Spleen (tissue), 11 donors: ENCODE data around the gene C6orf47. TPM values are rescaled to one million over a fixed set of nuclear protein-coding genes. Genes with fewer than 3 reads are reported as not detected.

ENCODE experiments used
- DNase-seq: peaks from one replicate; pipeline ENCODE4 v3.0.0-alpha.2; 2020
- H3K27ac ChIP-seq, 8 donors: fragments of 200-600 bp; sonication (generic) in 7 of 8; 1 replicate in 4 of 8; 2 replicates in 4 of 8; pipeline versions ENCODE4 v1.5.0 to v1.8.0; 2016 to 2021; ENCODE audit warnings: inconsistent platforms in 4 of 8, mild to moderate bottlenecking in 4 of 8, moderate library complexity in 1 of 8
- H3K27me3 ChIP-seq, 7 donors: fragments of 200-600 bp; sonication (generic) in 6 of 7; replicated peaks in 1 of 7; 1 replicate in 4 of 7; 2 replicates in 3 of 7; pipeline versions ENCODE4 v1.5.0 to v1.8.0; 2016 to 2021; ENCODE audit warnings: inconsistent platforms in 3 of 7, mild to moderate bottlenecking in 1 of 7
- H3K36me3 ChIP-seq, 6 donors: fragments of 200-600 bp; sonication (generic) in 5 of 6; 1 replicate in 4 of 6; 2 replicates in 2 of 6; pipeline versions ENCODE4 v1.5.0 to v1.8.0; 2016 to 2021; ENCODE audit warnings: inconsistent platforms in 2 of 6
- H3K4me1 ChIP-seq, 6 donors: fragments of 200-600 bp; sonication (generic) in 5 of 6; 1 replicate in 3 of 6; 2 replicates in 3 of 6; pipeline versions ENCODE4 v1.5.0 to v1.8.0; 2016 to 2021; ENCODE audit warnings: inconsistent platforms in 3 of 6
- H3K4me3 ChIP-seq, 8 donors: fragments of 200-600 bp; sonication (generic) in 7 of 8; 1 replicate in 4 of 8; 2 replicates in 4 of 8; pipeline versions ENCODE4 v1.5.0 to v1.8.0; 2016 to 2021; ENCODE audit warnings: inconsistent platforms in 4 of 8, mild to moderate bottlenecking in 4 of 8, moderate library complexity in 2 of 8
- H3K9me3 ChIP-seq, 8 donors: fragments of 200-600 bp; sonication (generic) in 7 of 8; 1 replicate in 4 of 8; 2 replicates in 4 of 8; pipeline versions ENCODE4 v1.5.0 to v1.8.0; 2016 to 2021; ENCODE audit warnings: inconsistent platforms in 4 of 8
- POLR2A ChIP-seq, 3 donors: fragments of 450-650 bp; IDR thresholded peaks; one replicate each; pipeline ENCODE4 v1.5.1; 2017; ENCODE audit warnings: antibody characterized with exemption in 3 of 3, mild to moderate bottlenecking in 1 of 3
- POLR2AphosphoS5 ChIP-seq, 3 donors: sonication (generic); formaldehyde crosslinking; IDR thresholded peaks; one replicate each; pipeline ENCODE4 v1.5.1; 2017; ENCODE audit warnings: antibody characterized with exemption in 3 of 3
- WGBS, 5 donors: extraction: QIAGEN DNeasy Blood & Tissue Kit in 3 of 5; methylation state at CpG; one replicate each; pipeline versions ENCODE4 v1.1.5 to v1.1.7; 2013 to 2018; 5-methylcytosine and 5-hydroxymethylcytosine counted together
- intact Hi-C: fragments of 100-400 bp; cut with DNase I; formaldehyde crosslinking; loops from one replicate; pipeline ENCODE4 v1.15.0; 2023; ENCODE audit warnings: low total_unique reads
- polyA plus RNA-seq, 3 donors: library from polyadenylated mRNA; stranded (reverse); fragments of 200-250 nt; gene quantifications; one replicate each; pipeline ENCODE4 v1.2.1, GENCODE V29; 2013
- total RNA-seq, 7 donors: library from RNA; depleted of rRNA in 3 of 7; stranded (reverse); fragments of >200 nt in 3 of 7; fragmentation: NEBNext Ultra II Directional in 4 of 7; extraction: Animal tissue kit (Norgen Biotek cat#: 25700) in 4 of 7; gene quantifications; one replicate each; pipeline versions ENCODE4 v1.1.0 to v1.2.1, GENCODE V29; 2016 to 2021
- TF ChIP-seq, protein P1 (sequence below), 11 experiments: fragments of 200-600 bp in 7 of 11; fragments of 450-650 bp in 4 of 11; sonication (generic) in 4 of 11; IDR thresholded peaks in 8 of 11; conservative IDR thresholded peaks in 3 of 11; 1 replicate in 7 of 11; 2 replicates in 4 of 11; pipeline versions ENCODE4 v1.4.0 to v1.8.0; 2016 to 2021; ENCODE audit warnings: antibody characterized with exemption in 11 of 11, inconsistent platforms in 4 of 11, mild to moderate bottlenecking in 1 of 11
- donor health status: healthy with polysubstance abuse.
- donor health status: DM: no; HTN: no; CAD: no; lungs with moderate emphysema.
- donor health status: DM: no; HTN: no; CAD: no.
- donor health status: Bipolar disorder and iron deficiency.
- donor health status: healthy.
- donor health status: DM: no; HTN: no; CAD: no.
- donor health status: DM: yes; HTN: yes; CAD: no.

Gene C6orf47
- total and polyA plus RNA-seq, 10 donors: 12.2 to 37.4 (median 26.6) TPM

DNA sequence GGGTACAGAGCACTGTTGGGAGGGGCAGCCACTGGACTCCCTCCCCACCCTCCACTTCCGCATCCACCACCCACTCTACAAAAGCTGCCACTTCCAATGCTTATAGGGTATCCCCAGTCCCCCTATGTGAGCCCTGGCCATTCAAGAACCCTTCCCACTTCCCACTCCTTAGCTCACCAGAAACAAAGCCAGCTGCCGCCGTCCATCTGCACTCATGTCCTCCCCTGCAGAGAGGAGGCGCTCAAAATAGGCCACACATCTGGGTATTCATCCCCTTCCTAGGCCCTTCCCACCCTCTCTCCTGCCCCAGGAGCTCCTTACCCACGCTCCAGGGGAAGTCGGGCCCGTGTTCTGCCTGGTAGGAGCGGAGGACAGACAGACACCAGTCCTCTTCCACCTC lies 26.7 kb upstream of the C6orf47 start:
- H3K27ac ChIP-seq: peak overlapping the region in 1 of 8 donors; percentile 3
- peaks cover 0 to 29% (median 15%) of the 10 kb centered on the region in 6 donors for H3K4me1 ChIP-seq
- intact Hi-C loops: no loop called here
- WGBS, 5 donors: 86 to 94% (median 92%) methylated on average over 8 of the region's 8 CpGs
- H3K4me3 ChIP-seq: no peak overlapping the region
- DNase-seq: no peak
- TF ChIP-seq, protein P1, sequence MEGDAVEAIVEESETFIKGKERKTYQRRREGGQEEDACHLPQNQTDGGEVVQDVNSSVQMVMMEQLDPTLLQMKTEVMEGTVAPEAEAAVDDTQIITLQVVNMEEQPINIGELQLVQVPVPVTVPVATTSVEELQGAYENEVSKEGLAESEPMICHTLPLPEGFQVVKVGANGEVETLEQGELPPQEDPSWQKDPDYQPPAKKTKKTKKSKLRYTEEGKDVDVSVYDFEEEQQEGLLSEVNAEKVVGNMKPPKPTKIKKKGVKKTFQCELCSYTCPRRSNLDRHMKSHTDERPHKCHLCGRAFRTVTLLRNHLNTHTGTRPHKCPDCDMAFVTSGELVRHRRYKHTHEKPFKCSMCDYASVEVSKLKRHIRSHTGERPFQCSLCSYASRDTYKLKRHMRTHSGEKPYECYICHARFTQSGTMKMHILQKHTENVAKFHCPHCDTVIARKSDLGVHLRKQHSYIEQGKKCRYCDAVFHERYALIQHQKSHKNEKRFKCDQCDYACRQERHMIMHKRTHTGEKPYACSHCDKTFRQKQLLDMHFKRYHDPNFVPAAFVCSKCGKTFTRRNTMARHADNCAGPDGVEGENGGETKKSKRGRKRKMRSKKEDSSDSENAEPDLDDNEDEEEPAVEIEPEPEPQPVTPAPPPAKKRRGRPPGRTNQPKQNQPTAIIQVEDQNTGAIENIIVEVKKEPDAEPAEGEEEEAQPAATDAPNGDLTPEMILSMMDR (IDR thresholded peaks at IDR 0.05 in 8 of 11, conservative IDR thresholded peaks at IDR 0.05 in 3 of 11): no peak
- peak in 2 of 3 donors; percentile 1 to 15 for TF ChIP-seq POLR2AphosphoS5 (IDR thresholded peaks at IDR 0.05)
- no peaks in the 10 kb centered on the region for H3K9me3 ChIP-seq
- no peaks in the 10 kb centered on the region for H3K27me3 ChIP-seq
- H3K36me3 ChIP-seq: peaks cover 0 to 86% (median 72%) of the 10 kb centered on the region in 6 donors

DNA sequence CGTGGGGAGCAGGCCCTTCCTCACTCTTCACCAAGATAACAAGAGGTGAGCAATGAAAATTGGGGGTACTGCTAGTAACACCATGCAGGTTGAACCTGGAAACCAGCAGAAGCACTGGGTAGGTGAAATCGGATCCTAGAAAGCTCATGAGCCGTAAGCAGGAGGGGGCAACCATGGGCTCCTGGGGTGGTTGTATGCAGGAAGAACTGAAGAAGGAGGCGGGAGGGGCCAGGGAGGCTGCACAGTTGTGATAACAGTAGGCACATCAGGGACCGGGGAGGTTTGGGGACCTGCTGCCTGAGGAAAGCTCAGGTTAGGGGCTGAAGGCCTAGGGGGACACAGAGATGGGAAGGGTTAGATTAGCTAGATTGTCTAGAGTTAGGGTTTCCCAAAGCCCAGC lies 25.9 kb upstream of the C6orf47 start:
- Histone ChIP-seq H3K4me1 (peaks cover 0 to 38% (median 21%) of the 10 kb centered on the region in 6 donors), H3K4me3 (no peak overlapping the region), H3K9me3 (no peaks in the 10 kb centered on the region), H3K36me3 (peaks cover 0 to 78% (median 63%) of the 10 kb centered on the region in 6 donors), H3K27me3 (no peaks in the 10 kb centered on the region), H3K27ac (no peak overlapping the region)
- 81 to 88% (median 85%) methylated on average over 5 of the region's 5 CpGs for WGBS, 5 donors
- TF ChIP-seq, protein P1 (IDR thresholded peaks at IDR 0.05 in 8 of 11, conservative IDR thresholded peaks at IDR 0.05 in 3 of 11): no peak
- no peak for TF ChIP-seq POLR2AphosphoS5 (IDR thresholded peaks at IDR 0.05)
- no peak for TF ChIP-seq POLR2A (IDR thresholded peaks at IDR 0.05)
- DNase-seq: no peak
- intact Hi-C loops: no loop called here

DNA sequence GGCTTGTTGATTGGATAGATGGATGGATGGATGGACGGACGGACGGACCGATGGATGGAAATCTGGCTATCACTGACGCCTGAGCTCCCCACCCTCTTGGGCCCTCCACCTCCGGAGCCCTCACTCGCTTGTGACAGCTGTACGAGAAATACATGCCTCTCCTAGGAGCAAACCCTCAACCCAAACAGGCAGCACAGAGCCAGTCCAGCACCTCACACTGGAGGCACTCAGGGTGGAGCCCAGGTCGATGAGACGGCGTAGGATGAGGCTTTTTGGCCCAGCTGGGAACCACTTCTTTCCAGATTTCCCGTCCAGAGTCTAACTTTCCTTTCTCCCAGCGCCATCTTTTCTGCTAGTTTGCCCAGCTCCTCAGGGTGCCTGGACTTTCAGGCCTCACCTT lies 23.0 kb upstream of the C6orf47 start:
- H3K9me3 ChIP-seq: no peaks in the 10 kb centered on the region
- H3K27me3 ChIP-seq: no peaks in the 10 kb centered on the region
- H3K4me3 ChIP-seq: peak overlapping the region in 2 of 8 donors; percentile 19 to 23
- DNase-seq: no peak
- WGBS, 5 donors: 84 to 90% (median 88%) methylated on average over 13 of the region's 13 CpGs
- peaks cover 7 to 41% (median 29%) of the 10 kb centered on the region in 6 donors for H3K4me1 ChIP-seq
- H3K36me3 ChIP-seq: peaks cover 0 to 49% (median 35%) of the 10 kb centered on the region in 6 donors
- H3K27ac ChIP-seq: peak overlapping the region in 2 of 8 donors; percentile 23 to 59
- TF ChIP-seq POLR2AphosphoS5 (IDR thresholded peaks at IDR 0.05) (no peak), POLR2A (IDR thresholded peaks at IDR 0.05) (no peak)
- TF ChIP-seq, protein P1 (IDR thresholded peaks at IDR 0.05 in 8 of 11, conservative IDR thresholded peaks at IDR 0.05 in 3 of 11): no peak
- intact Hi-C loops: no loop called here

DNA sequence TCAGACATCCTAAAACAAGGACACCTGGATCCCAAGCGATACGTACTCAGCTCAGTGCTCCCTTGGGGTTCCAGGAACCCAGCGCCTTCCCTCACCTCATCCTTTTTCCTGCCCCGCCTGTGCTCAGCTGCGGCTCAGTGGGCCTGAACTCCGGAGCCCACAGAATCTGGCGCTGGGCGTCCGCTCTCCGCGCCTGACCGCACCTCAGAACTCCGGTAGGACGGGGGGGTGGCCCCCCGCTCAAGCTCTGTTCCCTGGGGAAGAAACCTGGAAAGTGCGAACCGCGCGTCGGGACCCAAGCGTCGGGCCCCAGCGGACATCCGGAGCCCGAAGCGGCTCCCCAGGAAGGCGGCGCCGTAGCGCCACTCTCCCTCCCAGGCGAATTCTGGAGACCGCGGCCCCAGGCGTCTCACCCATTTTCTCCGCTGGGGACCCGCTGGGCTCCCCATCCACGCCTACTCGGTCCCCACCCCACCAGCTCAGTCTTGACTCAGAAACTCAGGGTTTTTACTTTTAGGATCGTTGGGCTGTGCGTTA lies 20.6 kb upstream of the C6orf47 start:
- Histone ChIP-seq H3K4me3 (peak overlapping the region; percentile 40 to 70 (median 48)), H3K4me1 (peaks cover 7 to 47% (median 29%) of the 10 kb centered on the region in 6 donors), H3K27me3 (no peaks in the 10 kb centered on the region), H3K9me3 (no peaks in the 10 kb centered on the region), H3K27ac (peak overlapping the region in 7 of 8 donors; percentile 56 to 80 (median 69)), H3K36me3 (peaks cover 0 to 25% (median 12%) of the 10 kb centered on the region in 6 donors)
- DNase-seq: peak; percentile 85
- WGBS, 5 donors: 0 to 2% (median 1%) methylated on average over 19 to 40 of the region's 40 CpGs
- TF ChIP-seq, protein P1 (IDR thresholded peaks at IDR 0.05 in 8 of 11, conservative IDR thresholded peaks at IDR 0.05 in 3 of 11): peak in 1 of 11 experiments; percentile 7
- TF ChIP-seq POLR2AphosphoS5 (IDR thresholded peaks at IDR 0.05) (peak in 2 of 3 donors; percentile 69 to 74), POLR2A (IDR thresholded peaks at IDR 0.05) (no peak)
- intact Hi-C loops: no loop called here
